Measurements from ENCODE around the gene MOBP. TPM values are rescaled to one million over a fixed set of nuclear protein-coding genes. Genes with fewer than 3 reads are reported as not detected.

The MOBP gene
- total RNA-seq, 1 donor from 2014 or later, result 0.13 TPM

- ChIA-PET POLR2A (no interaction called here), CTCF (no interaction called here)
- Mint-ChIP-seq H3K4me1 (no peaks in the 10 kb centered on the region), H3K27ac (no peak overlapping the region), H3K27me3 (peaks cover 23% of the 10 kb centered on the region), H3K9me3 (no peaks in the 10 kb centered on the region), H3K36me3 (ENCODE audit: low read depth) (no peaks in the 10 kb centered on the region), H3K4me3 (no peak overlapping the region)
- ATAC-seq (ENCODE audit: low read depth), result no peak
- TF ChIP-seq CTCF (IDR thresholded peaks at IDR 0.05), result no peak
- DNase-seq, result no peak
- intact Hi-C loops (cut with micrococcal nuclease), result no loop called here
Observed at GRCh38 chr3:39491014-39491413, 23.5 kb downstream of the MOBP start.

- no peaks in the 10 kb centered on the region for H3K36me3 Mint-ChIP-seq (ENCODE audit: low read depth)
- no peak overlapping the region for H3K4me3 Mint-ChIP-seq
- no peaks in the 10 kb centered on the region for H3K9me3 Mint-ChIP-seq
- intact Hi-C loops (cut with micrococcal nuclease), result no loop called here
- peaks cover 23% of the 10 kb centered on the region for H3K27me3 Mint-ChIP-seq
- TF ChIP-seq CTCF (IDR thresholded peaks at IDR 0.05), result no peak
- POLR2A ChIA-PET, result no interaction called here
- ATAC-seq (ENCODE audit: low read depth) (no peak), DNase-seq (no peak)
- no peak overlapping the region for H3K27ac Mint-ChIP-seq
- H3K4me1 Mint-ChIP-seq, result no peaks in the 10 kb centered on the region
- CTCF ChIA-PET, result no interaction called here
Observed at GRCh38 chr3:39491733-39492350, 24.4 kb downstream of the MOBP start.

- Mint-ChIP-seq H3K4me1 (no peaks in the 10 kb centered on the region), H3K4me3 (no peak overlapping the region), H3K27me3 (peaks cover 18% of the 10 kb centered on the region), H3K27ac (no peak overlapping the region), H3K36me3 (ENCODE audit: low read depth) (no peaks in the 10 kb centered on the region), H3K9me3 (no peaks in the 10 kb centered on the region)
- no peak for TF ChIP-seq CTCF (IDR thresholded peaks at IDR 0.05)
- intact Hi-C loops (cut with micrococcal nuclease), result no loop called here
- ChIA-PET CTCF (no interaction called here), POLR2A (no interaction called here)
- DNase-seq (no peak), ATAC-seq (ENCODE audit: low read depth) (no peak)
Observed at GRCh38 chr3:39494781-39495180, 27.3 kb downstream of the MOBP start.

GRCh38 chr3:39497753-39498152 lies 30.3 kb downstream of the MOBP start:
- Mint-ChIP-seq H3K27ac (no peak overlapping the region), H3K27me3 (peaks cover 23% of the 10 kb centered on the region), H3K4me3 (no peak overlapping the region), H3K4me1 (no peaks in the 10 kb centered on the region), H3K9me3 (no peaks in the 10 kb centered on the region), H3K36me3 (ENCODE audit: low read depth) (no peaks in the 10 kb centered on the region)
- DNase-seq (no peak), ATAC-seq (ENCODE audit: low read depth) (no peak)
- TF ChIP-seq CTCF (IDR thresholded peaks at IDR 0.05), result no peak
- intact Hi-C loops (cut with micrococcal nuclease), result no loop called here
- ChIA-PET CTCF (no interaction called here), POLR2A (no interaction called here)

- CTCF ChIA-PET, result no interaction called here
- DNase-seq, result no peak
- Mint-ChIP-seq H3K4me3 (no peak overlapping the region), H3K9me3 (no peaks in the 10 kb centered on the region), H3K27ac (no peak overlapping the region), H3K27me3 (peaks cover 29% of the 10 kb centered on the region), H3K36me3 (ENCODE audit: low read depth) (no peaks in the 10 kb centered on the region), H3K4me1 (no peaks in the 10 kb centered on the region)
- POLR2A ChIA-PET, result no interaction called here
- TF ChIP-seq CTCF (IDR thresholded peaks at IDR 0.05), result no peak
- no peak for ATAC-seq (ENCODE audit: low read depth)
- intact Hi-C loops (cut with micrococcal nuclease), result no loop called here
Observed at GRCh38 chr3:39499651-39500273, 32.3 kb downstream of the MOBP start.

Measured in activated B cell treated with CpG ODN at 0.5 μM for 24 hours (primary cell).